HG02642 (cell line): ENCODE measurements around the gene PCDHGB1.
"Not testable (repeated sequence)": the region's sequence is repeated elsewhere in the genome, so short reads cannot be mapped to it uniquely, and the experiment has no call there.

Experiments used
- ATAC-seq: cut with Tn5 transposase; IDR thresholded peaks from one replicate; pipeline ENCODE4 v1.9.1; 2021; ENCODE audit warnings: mild to moderate bottlenecking; ENCODE audit not compliant: unreplicated experiment, poor library complexity

The PCDHGB1 gene

GRCh38 chr5:141349917-141350619 lies at the start of gene PCDHGB1:
Gene PCDHGB1 (plus strand): TSS chr5:141350099. CDS start chr5:141350261, 162 bp downstream.
- no peak for ATAC-seq

- ATAC-seq = no peak
Measured at GRCh38 chr5:141303756-141304155, 46.1 kb upstream of the PCDHGB1 start, which contains the start of gene SLC25A2. Gene SLC25A2 (minus strand): TSS chr5:141304049. CDS start chr5:141303865, 184 bp downstream.

- no peak for ATAC-seq
Measured at GRCh38 chr5:141306630-141307029, 43.3 kb upstream of the PCDHGB1 start.

- no peak for ATAC-seq
Measured at GRCh38 chr5:141313711-141314110, 36.2 kb upstream of the PCDHGB1 start.

- not testable (repeated sequence) for ATAC-seq
Measured at GRCh38 chr5:141316963-141317362, 32.9 kb upstream of the PCDHGB1 start.

- no peak for ATAC-seq
Measured at GRCh38 chr5:141319202-141319601, 30.7 kb upstream of the PCDHGB1 start.

GRCh38 chr5:141319699-141320098 lies 30.2 kb upstream of the PCDHGB1 start:
- no peak for ATAC-seq

GRCh38 chr5:141320225-141321169 lies 29.4 kb upstream of the PCDHGB1 start, which contains the start of gene TAF7:
Gene TAF7 (minus strand): TSS chr5:141320784. CDS start chr5:141320044, 740 bp downstream.
- ATAC-seq = peak; percentile 97

GRCh38 chr5:141322261-141322660 lies 27.6 kb upstream of the PCDHGB1 start:
- no peak for ATAC-seq

- ATAC-seq = peak; percentile 78
Measured at GRCh38 chr5:141326088-141326854, 23.6 kb upstream of the PCDHGB1 start.

- ATAC-seq = no peak
Measured at GRCh38 chr5:141328231-141328630, 21.7 kb upstream of the PCDHGB1 start.

- peak; percentile 42 for ATAC-seq
Measured at GRCh38 chr5:141330299-141331080, 19.4 kb upstream of the PCDHGB1 start, which contains the start of gene PCDHGA1. Gene PCDHGA1 (plus strand): TSS chr5:141330514.

- not testable (repeated sequence) for ATAC-seq
Measured at GRCh38 chr5:141332571-141332970, 17.3 kb upstream of the PCDHGB1 start.

- no peak for ATAC-seq
Measured at GRCh38 chr5:141338538-141339306, 11.2 kb upstream of the PCDHGB1 start, which contains the start of gene PCDHGA2. Gene PCDHGA2 (plus strand): TSS chr5:141338760.

GRCh38 chr5:141340781-141341354 lies 9.0 kb upstream of the PCDHGB1 start:
- ATAC-seq = not testable (repeated sequence)

- ATAC-seq = no peak
Measured at GRCh38 chr5:141342773-141343172, 7.1 kb upstream of the PCDHGB1 start.

- no peak for ATAC-seq
Measured at GRCh38 chr5:141343242-141343952, 6.5 kb upstream of the PCDHGB1 start, which contains the start of gene PCDHGA3. Gene PCDHGA3 (plus strand): TSS chr5:141343829. CDS start chr5:141344034, 205 bp downstream.
